Endothelial cell of umbilical vein (primary cell): Measurements from ENCODE around the gene ZC3H14. TPM values are rescaled to one million over a fixed set of nuclear protein-coding genes. Genes with fewer than 3 reads are reported as not detected.

Experiments used
- BruUV-seq: library from RNA; stranded (reverse); fragments of 400-500 nt; replicated peaks from 2 replicates; lab custom pipeline; 2021; lab: Mats Ljungman, UMichigan
- CTCF ChIA-PET: fragments of 300-600, 350-600 bp; sonication (Branson Sonifier 250); formaldehyde crosslinking; loops from one replicate; lab custom pipeline; 2021; ENCODE audit warnings: antibody characterized with exemption, inconsistent platforms; lab: Charles Lee
- POLR2A ChIA-PET: fragments of 300-600, 350-600 bp; sonication (Branson Sonifier 250); formaldehyde crosslinking; loops from one replicate; lab custom pipeline; 2021; ENCODE audit warnings: antibody characterized with exemption, inconsistent platforms; lab: Charles Lee
- DNase-seq: peaks from one replicate; pipeline ENCODE4 v3.0.0-alpha.2; 2011; ENCODE audit warnings: low read depth, low spot score
- FAIRE-seq: peaks from 2 replicates; lab custom pipeline; 2011; peaks lifted over from hg19 to GRCh38; lab: Jason Lieb, UNC
- H2AFZ ChIP-seq: 2 replicates; pipeline ENCODE4 v1.6.0; 2012; ENCODE audit warnings: low read depth, low read length, control low read depth, inconsistent platforms
- H3K27ac ChIP-seq: 2 replicates; pipeline ENCODE4 v1.5.1; 2011; ENCODE audit warnings: low read depth, mild to moderate bottlenecking, control low read depth, low read length, moderate library complexity; ENCODE audit not compliant: insufficient read depth
- H3K27me3 ChIP-seq, 2 experiments: 2 replicates each; pipeline versions ENCODE4 v1.6.0 to v1.6.1; 2011; ENCODE audit warnings: low read length in 2 of 2, mixed read lengths in 1 of 2; ENCODE audit not compliant: control insufficient read depth in 2 of 2, insufficient read depth in 2 of 2
- H3K36me3 ChIP-seq, 2 experiments: 2 replicates in 1 of 2; 3 replicates in 1 of 2; pipeline ENCODE4 v1.5.1; 2011; ENCODE audit warnings: low read length in 2 of 2, mild to moderate bottlenecking in 1 of 2, moderate library complexity in 1 of 2; ENCODE audit not compliant: control insufficient read depth in 2 of 2, insufficient read depth in 2 of 2; ENCODE audit errors: extremely low read depth in 1 of 2
- H3K4me1 ChIP-seq: 3 replicates; pipeline ENCODE4 v1.5.1; 2011; ENCODE audit warnings: mild to moderate bottlenecking, low read length; ENCODE audit not compliant: control insufficient read depth, insufficient read depth; ENCODE audit errors: extremely low read depth
- H3K4me2 ChIP-seq: 2 replicates; pipeline ENCODE4 v1.6.1; 2011; ENCODE audit warnings: low read length, control low read depth, mixed read lengths; ENCODE audit not compliant: insufficient read depth
- H3K4me3 ChIP-seq, 3 experiments: fragments of 200-600 bp in 1 of 3; sonication (generic), shearing (Covaris generic) in 1 of 3; replicated peaks in 1 of 3; 2 replicates each; pipeline ENCODE4 v1.5.1; 2011 to 2016; ENCODE audit warnings: control low read depth in 3 of 3, low read length in 3 of 3, mild to moderate bottlenecking in 2 of 3, inconsistent platforms in 1 of 3, low read depth in 1 of 3, moderate library complexity in 1 of 3; ENCODE audit not compliant: insufficient read depth in 1 of 3
- H3K79me2 ChIP-seq: 2 replicates; pipeline ENCODE4 v1.6.0; 2012; ENCODE audit warnings: low read length, inconsistent platforms; ENCODE audit not compliant: control insufficient read depth, insufficient read depth
- H3K9ac ChIP-seq: replicated peaks from 2 replicates; pipeline ENCODE3; 2011; ENCODE audit warnings: low read length, control low read depth; ENCODE audit not compliant: insufficient read depth; ENCODE audit errors: extremely low read depth
- H3K9me1 ChIP-seq: replicated peaks from 3 replicates; pipeline ENCODE4 v1.6.0; 2011; ENCODE audit warnings: mild to moderate bottlenecking, low read length; ENCODE audit not compliant: control insufficient read depth, insufficient read depth; ENCODE audit errors: extremely low read depth
- H3K9me3 ChIP-seq: replicated peaks from 2 replicates; pipeline ENCODE4 v1.5.1; 2012; ENCODE audit warnings: low read length, inconsistent platforms; ENCODE audit not compliant: control insufficient read depth, insufficient read depth
- H4K20me1 ChIP-seq: replicated peaks from 2 replicates; pipeline ENCODE3; 2011; ENCODE audit warnings: mild to moderate bottlenecking, low read length; ENCODE audit not compliant: control insufficient read depth, insufficient read depth; ENCODE audit errors: extremely low read depth
- CTCF ChIP-seq, 2 donors: IDR thresholded peaks; 1 replicate in 1 of 2; 2 replicates in 1 of 2; pipeline ENCODE4 v1.5.1; 2011; ENCODE audit warnings: low read length in 2 of 2, mild to moderate bottlenecking in 2 of 2, moderate library complexity in 2 of 2, control low read depth in 1 of 2, inconsistent platforms in 1 of 2, low read depth in 1 of 2; ENCODE audit not compliant: insufficient read depth in 1 of 2; ENCODE audit errors: extremely low read depth in 1 of 2
- EZH2 ChIP-seq: IDR thresholded peaks from 2 replicates; pipeline ENCODE4 v1.6.1; 2012; ENCODE audit warnings: borderline replicate concordance, low read depth, mild to moderate bottlenecking, moderate library complexity, low read length, inconsistent platforms; ENCODE audit not compliant: severe bottlenecking
- FOS ChIP-seq: IDR thresholded peaks from 2 replicates; pipeline ENCODE4 v1.6.1; 2011; ENCODE audit warnings: mild to moderate bottlenecking, low read length, moderate library complexity, borderline replicate concordance; ENCODE audit not compliant: insufficient read depth
- GATA2 ChIP-seq: IDR thresholded peaks from 2 replicates; pipeline ENCODE4 v1.7.0; 2011; ENCODE audit warnings: low read depth, mild to moderate bottlenecking, moderate library complexity, mixed read lengths, low read length; ENCODE audit not compliant: insufficient read length, insufficient read depth
- JUN ChIP-seq: IDR thresholded peaks from 2 replicates; pipeline ENCODE4 v1.6.1; 2011; ENCODE audit warnings: borderline replicate concordance, low read depth; ENCODE audit not compliant: insufficient read length, insufficient read depth
- MYC ChIP-seq: IDR thresholded peaks from one replicate; pipeline ENCODE4 v1.6.1; 2011; ENCODE audit warnings: mild to moderate bottlenecking, low read depth, low read length
- POLR2A ChIP-seq: IDR thresholded peaks from 2 replicates; pipeline ENCODE4 v1.6.1; 2012; ENCODE audit warnings: low read depth, mild to moderate bottlenecking, control low read depth, low read length
- POLR2AphosphoS5 ChIP-seq: IDR thresholded peaks from 2 replicates; pipeline ENCODE4 v1.6.1; 2012; ENCODE audit warnings: low read depth, mild to moderate bottlenecking, control low read depth, low read length, moderate library complexity; ENCODE audit not compliant: insufficient read depth
- dilution Hi-C: fragments of 300-500 bp; cut with MboI; formaldehyde crosslinking; loops from one replicate; pipeline ENCODE4 v1.15.0; 2019; ENCODE audit warnings: low sequenced_read_pairs; ENCODE audit not compliant: extremely low pct_ligation_motif_present
- intact Hi-C: fragments of 100-400 bp; cut with micrococcal nuclease; formaldehyde crosslinking; loops from one replicate; pipeline ENCODE4 v1.10.0; 2022
- polyA plus RNA-seq, 4 experiments: library from polyadenylated mRNA; depleted of rRNA in 3 of 4; stranded (reverse) in 3 of 4; unstranded in 1 of 4; fragments of >200 nt; gene quantifications; 2 replicates each; pipeline versions ENCODE4 v1.2.1 to v1.2.3, GENCODE V29; 2011 to 2012; ENCODE audit warnings: missing spikeins in 1 of 4
- total RNA-seq: library from RNA; stranded (reverse); gene quantifications from 2 replicates; pipeline ENCODE4 v1.2.3, GENCODE V29; 2021
- TF ChIP-seq, protein P1 (sequence below): IDR thresholded peaks from 2 replicates; pipeline ENCODE4 v1.6.1; 2011; ENCODE audit not compliant: insufficient read depth, insufficient read length

Gene ZC3H14
- total and polyA plus RNA-seq, 2 donors (not counting 3 experiments of a cell fraction or from before 2014, with no cell fraction given): 61.2 to 61.8 TPM

DNA sequence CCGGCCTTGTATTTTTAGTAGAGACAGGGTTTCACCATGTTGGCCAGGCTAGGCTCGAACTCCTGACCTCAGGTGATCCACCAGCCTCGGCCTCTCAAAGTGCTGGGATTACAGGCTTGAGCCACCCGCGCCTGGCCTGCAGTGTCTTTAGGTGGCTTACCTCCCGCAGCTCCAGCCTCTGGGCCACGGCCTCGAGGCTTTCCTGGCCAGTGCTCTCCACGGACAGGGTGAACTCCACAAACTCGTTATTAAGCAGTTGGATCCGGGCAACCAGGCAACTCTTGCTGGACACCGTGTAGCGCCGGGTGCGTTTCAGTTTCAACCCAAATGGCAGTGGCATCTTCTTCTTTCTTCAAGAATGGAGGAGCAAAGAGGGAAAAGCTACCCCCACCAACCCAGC is 12.8 kb upstream of the ZC3H14 start:
- intact Hi-C loops: loop anchor here (2.0 to 10.0 kb wide), 4 partner anchors 57 to 475 kb away; partner anchors contain the start of genes EML5 and SPATA7
- ChIA-PET CTCF (no interaction called here), POLR2A (no interaction called here)
- no TSS peak for BruUV-seq
- Histone ChIP-seq H3K9me3 (no peaks in the 10 kb centered on the region), H4K20me1 (no peaks in the 10 kb centered on the region), H3K9me1 (no peaks in the 10 kb centered on the region), H3K27me3 (no peaks in the 10 kb centered on the region), H3K36me3 (peaks cover 4% of the 10 kb centered on the region in 2 experiments), H3K9ac (no peak overlapping the region), H3K79me2 (peaks cover 52% of the 10 kb centered on the region), H3K27ac (no peak overlapping the region), H2AFZ (no peak overlapping the region), H3K4me3 (no peak overlapping the region), H3K4me1 (peaks cover 24% of the 10 kb centered on the region), H3K4me2 (no peak overlapping the region)
- no peak for FAIRE-seq
- dilution Hi-C loops: no loop called here
- TF ChIP-seq, protein P1, sequence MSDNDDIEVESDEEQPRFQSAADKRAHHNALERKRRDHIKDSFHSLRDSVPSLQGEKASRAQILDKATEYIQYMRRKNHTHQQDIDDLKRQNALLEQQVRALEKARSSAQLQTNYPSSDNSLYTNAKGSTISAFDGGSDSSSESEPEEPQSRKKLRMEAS: no peak
- no peak for TF ChIP-seq JUN
- no peak for TF ChIP-seq CTCF (IDR thresholded peaks at IDR 0.05; ENCODE audit: extremely low read depth in 1 of 2, insufficient read depth in 1 of 2, low read depth in 1 of 2, low read length in 2 of 2)
- no peak for TF ChIP-seq POLR2A
- no peak for TF ChIP-seq MYC
- TF ChIP-seq GATA2: no peak
- no peak for TF ChIP-seq FOS
- no peak for TF ChIP-seq POLR2AphosphoS5
- no peak for TF ChIP-seq EZH2
- no peak for DNase-seq
